WERI-Rb-1 (cell line): ENCODE data around the gene PTN.

Source experiments
- DNase-seq: peaks from one replicate; pipeline ENCODE4 v3.0.0-alpha.2; 2020
- H3K27ac ChIP-seq: fragments of 250-450 bp; sonication (Bioruptor Pico); 2 replicates; pipeline ENCODE4 v1.5.1; 2020; ENCODE audit warnings: mild to moderate bottlenecking, moderate library complexity
- H3K27me3 ChIP-seq: fragments of 250-450 bp; sonication (Bioruptor Pico); 2 replicates; pipeline ENCODE4 v1.5.1; 2021; ENCODE audit warnings: mild to moderate bottlenecking, low read depth, moderate library complexity; ENCODE audit not compliant: insufficient read depth, severe bottlenecking
- H3K36me3 ChIP-seq: fragments of 250-450 bp; sonication (Bioruptor Pico); 2 replicates; pipeline ENCODE4 v1.5.1; 2020; ENCODE audit warnings: mild to moderate bottlenecking, moderate library complexity
- H3K4me3 ChIP-seq: 2 replicates; pipeline ENCODE4 v1.5.1; 2011; ENCODE audit warnings: low read depth, mild to moderate bottlenecking, control low read depth, low read length
- H3K9me3 ChIP-seq: fragments of 250-450 bp; sonication (Bioruptor Pico); 2 replicates; pipeline ENCODE4 v1.5.1; 2021; ENCODE audit warnings: mild to moderate bottlenecking, moderate library complexity; ENCODE audit not compliant: severe bottlenecking
- TF ChIP-seq, protein P1 (sequence below): IDR thresholded peaks from 2 replicates; pipeline ENCODE4 v1.5.1; 2011; ENCODE audit warnings: low read depth, mild to moderate bottlenecking, control low read depth, inconsistent platforms, low read length

Gene PTN

DNA sequence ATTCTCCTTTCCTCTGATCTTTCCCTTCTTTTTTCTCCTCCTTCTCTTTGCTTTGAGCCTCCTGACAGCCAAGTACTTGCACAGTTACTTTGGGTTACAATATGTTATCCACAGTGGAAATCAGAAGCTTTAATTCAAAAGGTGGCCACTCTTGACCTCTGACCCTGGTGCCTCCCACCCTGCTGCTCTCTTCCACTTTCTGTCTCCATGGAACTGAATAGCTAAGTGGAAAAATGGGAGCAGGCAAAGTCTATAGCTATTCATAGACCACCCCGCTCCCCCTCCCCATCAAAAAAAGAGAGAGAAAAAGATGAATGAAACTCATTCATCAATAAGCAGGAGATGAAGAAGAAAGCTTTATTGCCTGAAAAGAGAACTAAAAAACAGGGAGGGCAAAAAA is 39.4 kb downstream of the PTN start:
- TF ChIP-seq, protein P1, sequence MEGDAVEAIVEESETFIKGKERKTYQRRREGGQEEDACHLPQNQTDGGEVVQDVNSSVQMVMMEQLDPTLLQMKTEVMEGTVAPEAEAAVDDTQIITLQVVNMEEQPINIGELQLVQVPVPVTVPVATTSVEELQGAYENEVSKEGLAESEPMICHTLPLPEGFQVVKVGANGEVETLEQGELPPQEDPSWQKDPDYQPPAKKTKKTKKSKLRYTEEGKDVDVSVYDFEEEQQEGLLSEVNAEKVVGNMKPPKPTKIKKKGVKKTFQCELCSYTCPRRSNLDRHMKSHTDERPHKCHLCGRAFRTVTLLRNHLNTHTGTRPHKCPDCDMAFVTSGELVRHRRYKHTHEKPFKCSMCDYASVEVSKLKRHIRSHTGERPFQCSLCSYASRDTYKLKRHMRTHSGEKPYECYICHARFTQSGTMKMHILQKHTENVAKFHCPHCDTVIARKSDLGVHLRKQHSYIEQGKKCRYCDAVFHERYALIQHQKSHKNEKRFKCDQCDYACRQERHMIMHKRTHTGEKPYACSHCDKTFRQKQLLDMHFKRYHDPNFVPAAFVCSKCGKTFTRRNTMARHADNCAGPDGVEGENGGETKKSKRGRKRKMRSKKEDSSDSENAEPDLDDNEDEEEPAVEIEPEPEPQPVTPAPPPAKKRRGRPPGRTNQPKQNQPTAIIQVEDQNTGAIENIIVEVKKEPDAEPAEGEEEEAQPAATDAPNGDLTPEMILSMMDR: no peak
- Histone ChIP-seq H3K9me3 (no peaks in the 10 kb centered on the region), H3K27me3 (peaks cover 2% of the 10 kb centered on the region), H3K4me3 (no peak overlapping the region), H3K27ac (no peak overlapping the region), H3K36me3 (no peaks in the 10 kb centered on the region)
- no peak for DNase-seq

DNA sequence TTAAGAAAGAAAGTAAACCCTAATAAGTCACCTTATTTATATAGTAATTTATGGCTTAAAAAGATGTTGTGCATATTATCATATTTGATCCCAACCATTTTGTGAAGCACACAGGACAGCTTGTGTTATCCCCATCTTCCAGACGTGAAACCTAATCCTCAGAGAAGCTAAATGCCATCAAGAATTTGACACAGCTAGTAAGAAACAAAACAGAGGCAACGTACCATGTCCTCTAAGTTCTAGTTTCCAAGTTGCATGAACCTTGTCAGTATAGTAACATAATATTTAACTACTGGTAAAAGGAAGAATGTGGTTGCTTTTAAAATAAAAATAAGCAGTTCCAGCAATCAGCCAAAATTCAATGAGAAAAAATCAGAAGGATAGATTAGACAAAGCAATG is 41.5 kb downstream of the PTN start:
- Histone ChIP-seq H3K27ac (no peak overlapping the region), H3K9me3 (no peaks in the 10 kb centered on the region), H3K27me3 (peaks cover 4% of the 10 kb centered on the region), H3K36me3 (no peaks in the 10 kb centered on the region), H3K4me3 (no peak overlapping the region)
- TF ChIP-seq, protein P1: no peak
- no peak for DNase-seq

DNA sequence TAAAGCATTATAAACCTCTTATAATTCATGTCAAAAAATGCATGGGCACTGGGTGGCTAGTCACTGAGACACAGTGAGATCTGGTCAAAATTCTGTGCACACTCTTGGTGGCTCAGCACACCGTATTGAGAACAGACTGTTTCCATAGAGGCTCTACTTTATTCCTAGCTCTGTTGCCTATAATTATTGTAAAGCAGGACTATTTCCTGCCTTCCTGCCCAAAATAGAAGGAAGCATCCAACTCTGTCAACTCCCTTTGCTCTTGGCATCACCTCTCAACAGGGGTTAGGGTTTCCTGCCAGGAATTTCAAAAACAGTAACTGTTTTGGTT is 45.1 kb downstream of the PTN start:
- no peak for DNase-seq
- TF ChIP-seq, protein P1: no peak
- no peak overlapping the region for H3K4me3 ChIP-seq

DNA sequence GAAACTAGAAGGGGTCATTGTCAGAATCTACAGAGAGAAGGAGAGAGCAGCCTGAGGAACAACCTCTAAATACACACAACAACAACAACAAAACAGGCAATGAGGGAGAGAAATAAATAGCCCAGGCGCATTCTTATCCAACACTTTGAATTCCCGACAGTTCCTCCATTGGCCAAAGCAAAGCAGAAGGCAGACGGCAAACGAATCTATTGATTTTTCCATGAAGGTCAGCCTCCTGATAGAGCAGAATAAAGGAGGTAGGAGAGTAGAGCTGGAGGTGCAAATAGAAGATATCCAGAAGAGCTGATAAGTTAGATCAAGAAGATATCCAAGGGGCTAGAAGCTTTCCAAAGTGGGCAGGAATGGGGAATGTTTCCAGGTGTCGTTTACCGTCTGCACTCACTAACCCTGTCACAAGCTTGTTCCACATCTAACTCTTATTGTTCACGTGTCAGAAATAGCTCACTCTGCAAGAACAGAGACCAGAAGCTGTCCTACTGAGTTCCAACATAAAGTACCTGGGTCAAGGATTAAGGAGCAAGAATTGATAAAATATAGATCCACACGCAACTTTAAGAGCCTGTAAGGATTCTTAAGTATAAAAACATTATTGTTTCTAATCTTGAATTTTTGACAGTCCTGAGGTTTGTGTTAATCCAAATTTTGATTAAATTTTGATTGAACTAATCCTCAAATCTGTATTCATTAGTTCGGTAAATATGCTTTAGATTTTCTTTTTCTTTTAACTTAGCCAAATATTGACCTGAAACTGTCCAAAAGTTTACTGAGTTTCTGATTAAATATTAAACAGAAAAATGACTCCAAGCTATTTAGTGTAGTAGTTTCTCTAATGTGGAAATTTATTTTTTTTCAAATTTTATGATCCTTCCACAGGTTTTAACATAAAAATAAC is 45.7 kb downstream of the PTN start:
- no peak overlapping the region for H3K27ac ChIP-seq
- DNase-seq: no peak

More for the DNA sequence above, 45.1 kb downstream of the PTN start:
- Histone ChIP-seq H3K36me3 (no peaks in the 10 kb centered on the region), H3K9me3 (no peaks in the 10 kb centered on the region), H3K27me3 (peaks cover 4% of the 10 kb centered on the region), H3K27ac (no peak overlapping the region)

DNA sequence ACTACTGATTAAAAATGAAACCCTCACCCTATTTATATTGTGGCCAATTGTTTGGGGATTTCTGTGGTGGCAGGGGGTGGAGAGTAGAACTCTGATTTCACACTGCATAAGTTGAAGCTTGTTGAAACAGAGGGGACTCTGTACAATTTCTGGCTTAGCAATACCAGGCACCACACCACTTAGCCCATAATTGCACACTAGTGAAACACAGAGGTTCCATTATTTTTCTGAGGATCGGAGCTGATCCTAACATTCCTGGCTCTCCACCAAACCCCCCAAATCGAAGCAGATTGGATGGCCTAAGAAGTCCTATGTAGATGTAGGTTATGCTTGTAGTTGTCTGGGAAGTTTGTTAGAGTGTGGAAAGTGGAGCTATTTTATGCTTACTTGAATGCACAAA is 47.0 kb downstream of the PTN start:
- Histone ChIP-seq H3K27me3 (peaks cover 4% of the 10 kb centered on the region), H3K27ac (no peak overlapping the region), H3K36me3 (no peaks in the 10 kb centered on the region), H3K9me3 (no peaks in the 10 kb centered on the region), H3K4me3 (no peak overlapping the region)
- TF ChIP-seq, protein P1: no peak
- no peak for DNase-seq

More for the DNA sequence above, 45.7 kb downstream of the PTN start:
- TF ChIP-seq, protein P1: no peak
- Histone ChIP-seq H3K4me3 (no peak overlapping the region), H3K36me3 (no peaks in the 10 kb centered on the region), H3K9me3 (no peaks in the 10 kb centered on the region), H3K27me3 (peaks cover 4% of the 10 kb centered on the region)
